H1 (cell line): ENCODE measurements around the gene CEACAM20. TPM values are rescaled to one million over a fixed set of nuclear protein-coding genes. Genes with fewer than 3 reads are reported as not detected.
"Not testable (repeated sequence)": the region's sequence is repeated elsewhere in the genome, so short reads cannot be mapped to it uniquely, and the experiment has no call there.

Source experiments
- CTCF ChIA-PET: fragments of 300-600 bp; sonication (Branson Sonifier 250); formaldehyde crosslinking; loops from one replicate; lab custom pipeline; 2021; ENCODE audit not compliant: partially characterized antibody; lab: Charles Lee
- POLR2A ChIA-PET: fragments of 300-600 bp; sonication (Branson Sonifier 250); formaldehyde crosslinking; loops from one replicate; lab custom pipeline; 2021; ENCODE audit warnings: inconsistent platforms; ENCODE audit not compliant: partially characterized antibody; lab: Charles Lee
- DNase-seq, 2 experiments: peaks; one replicate each; pipeline versions ENCODE4 v3.0.0 to v3.0.0-alpha.2; 2010 to 2022; ENCODE audit warnings: low spot score in 2 of 2, low read depth in 1 of 2, mixed read lengths in 1 of 2
- FAIRE-seq: peaks from 2 replicates; lab custom pipeline; 2011; peaks lifted over from hg19 to GRCh38; lab: Jason Lieb, UNC
- H2AFZ ChIP-seq: 2 replicates; pipeline ENCODE4 v1.8.1; 2012; ENCODE audit warnings: low read length, inconsistent platforms
- H2AK5ac ChIP-seq: 2 replicates; pipeline ENCODE4 v1.6.1; 2013; ENCODE audit warnings: low read depth, low read length
- H2BK120ac ChIP-seq: replicated peaks from 2 replicates; pipeline ENCODE3; 2013; ENCODE audit warnings: low read depth, low read length, inconsistent platforms
- H2BK12ac ChIP-seq: 2 replicates; pipeline ENCODE4 v1.6.1; 2013; ENCODE audit warnings: low read depth, low read length
- H2BK15ac ChIP-seq: 2 replicates; pipeline ENCODE4 v1.6.1; 2013; ENCODE audit warnings: low read length
- H2BK20ac ChIP-seq: 2 replicates; pipeline ENCODE4 v1.6.1; 2013; ENCODE audit warnings: low read length
- H2BK5ac ChIP-seq: 2 replicates; pipeline ENCODE4 v1.6.1; 2013; ENCODE audit warnings: low read depth, low read length
- H3K14ac ChIP-seq: 2 replicates; pipeline ENCODE4 v1.6.1; 2013; ENCODE audit warnings: inconsistent platforms; ENCODE audit not compliant: insufficient read length
- H3K18ac ChIP-seq: 2 replicates; pipeline ENCODE4 v1.6.1; 2013; ENCODE audit warnings: low read length; ENCODE audit errors: extremely low read depth
- H3K23ac ChIP-seq: 2 replicates; pipeline ENCODE4 v1.6.1; 2013; ENCODE audit warnings: inconsistent platforms; ENCODE audit not compliant: insufficient read length
- H3K23me2 ChIP-seq: 2 replicates; pipeline ENCODE4 v1.6.1; 2013; ENCODE audit warnings: low read depth, low read length
- H3K27ac ChIP-seq: 2 replicates; pipeline ENCODE4 v1.6.1; 2011; ENCODE audit warnings: low read depth, low read length, inconsistent platforms
- H3K27me3 ChIP-seq, 4 experiments: replicated peaks in 1 of 4; 1 replicate in 1 of 4; 2 replicates in 3 of 4; pipeline versions ENCODE4 v1.6.1 to v1.8.1; 2011 to 2013; ENCODE audit warnings: low read length in 3 of 4, mild to moderate bottlenecking in 3 of 4, inconsistent platforms in 2 of 4, mixed read lengths in 2 of 4, moderate library complexity in 1 of 4; ENCODE audit not compliant: control insufficient read depth in 3 of 4, insufficient read depth in 3 of 4; ENCODE audit errors: extremely low read depth in 1 of 4
- H3K36me3 ChIP-seq, 4 experiments: 2 replicates each; pipeline versions ENCODE4 v1.6.1 to v1.8.1; 2011 to 2013; ENCODE audit warnings: mild to moderate bottlenecking in 4 of 4, low read length in 3 of 4, moderate library complexity in 2 of 4, control low read depth in 1 of 4, inconsistent platforms in 1 of 4; ENCODE audit not compliant: insufficient read depth in 4 of 4, control insufficient read depth in 2 of 4
- H3K4ac ChIP-seq: replicated peaks from 2 replicates; pipeline ENCODE3; 2013; ENCODE audit warnings: low read length, low read depth, mixed read lengths, inconsistent platforms; ENCODE audit not compliant: insufficient read length
- H3K4me1 ChIP-seq, 4 experiments: replicated peaks in 1 of 4; 1 replicate in 1 of 4; 2 replicates in 3 of 4; pipeline versions ENCODE4 v1.6.1 to v1.8.1; 2011 to 2013; ENCODE audit warnings: low read length in 3 of 4, inconsistent platforms in 2 of 4, mixed read lengths in 1 of 4; ENCODE audit not compliant: insufficient read depth in 4 of 4, control insufficient read depth in 3 of 4
- H3K4me2 ChIP-seq, 2 experiments: 2 replicates each; pipeline versions ENCODE4 v1.6.1 to v1.8.1; 2011 to 2013; ENCODE audit warnings: low read depth in 2 of 2, low read length in 2 of 2, control low read depth in 1 of 2, inconsistent platforms in 1 of 2, mild to moderate bottlenecking in 1 of 2; ENCODE audit not compliant: insufficient read depth in 1 of 2
- H3K4me3 ChIP-seq, 4 experiments: fragments of 200-600, 300-600 bp in 1 of 4; sonication (generic), shearing (Covaris generic), sonication (Bioruptor Twin) in 1 of 4; 2 replicates each; pipeline versions ENCODE4 v1.5.1 to v1.8.1; 2011 to 2016; ENCODE audit warnings: low read length in 4 of 4, low read depth in 3 of 4, control low read depth in 2 of 4, inconsistent platforms in 2 of 4, mild to moderate bottlenecking in 2 of 4, mixed read lengths in 1 of 4, moderate library complexity in 1 of 4; ENCODE audit not compliant: insufficient read depth in 2 of 4; ENCODE audit errors: extremely low read depth in 1 of 4
- H3K56ac ChIP-seq: replicated peaks from 2 replicates; pipeline ENCODE3; 2013; ENCODE audit warnings: low read depth, mild to moderate bottlenecking, mixed read lengths, low read length, inconsistent platforms; ENCODE audit not compliant: insufficient read length
- H3K79me1 ChIP-seq: 2 replicates; pipeline ENCODE4 v1.6.1; 2013; ENCODE audit warnings: low read depth, low read length, control low read depth
- H3K79me2 ChIP-seq, 2 experiments: 2 replicates each; pipeline versions ENCODE4 v1.6.1 to v1.8.1; 2012 to 2013; ENCODE audit warnings: low read length in 2 of 2, mild to moderate bottlenecking in 2 of 2, inconsistent platforms in 1 of 2; ENCODE audit not compliant: insufficient read depth in 2 of 2, control insufficient read depth in 1 of 2
- H3K9ac ChIP-seq, 4 experiments: replicated peaks in 1 of 4; 1 replicate in 1 of 4; 2 replicates in 3 of 4; pipeline versions ENCODE4 v1.6.1 to v1.8.1; 2011 to 2013; ENCODE audit warnings: low read depth in 3 of 4, low read length in 3 of 4, control low read depth in 2 of 4, mild to moderate bottlenecking in 2 of 4, moderate library complexity in 2 of 4, inconsistent platforms in 1 of 4; ENCODE audit errors: extremely low read depth in 1 of 4
- H3K9me3 ChIP-seq, 2 experiments: 2 replicates each; pipeline versions ENCODE4 v1.6.1 to v1.8.1; 2012 to 2013; ENCODE audit warnings: mild to moderate bottlenecking in 2 of 2, moderate library complexity in 2 of 2, control low read depth in 1 of 2, inconsistent platforms in 1 of 2, low read depth in 1 of 2, low read length in 1 of 2, mixed read lengths in 1 of 2; ENCODE audit not compliant: insufficient read depth in 2 of 2
- H4K20me1 ChIP-seq, 2 experiments: replicated peaks in 1 of 2; 2 replicates each; pipeline versions ENCODE3 to v1.8.1; 2011 to 2013; ENCODE audit warnings: inconsistent platforms in 2 of 2, low read length in 2 of 2, mild to moderate bottlenecking in 1 of 2; ENCODE audit not compliant: insufficient read depth in 2 of 2, control insufficient read depth in 1 of 2
- H4K5ac ChIP-seq: 2 replicates; pipeline ENCODE4 v1.6.1; 2013; ENCODE audit warnings: low read length, low read depth, mixed read lengths, inconsistent platforms; ENCODE audit not compliant: insufficient read length
- H4K8ac ChIP-seq: 2 replicates; pipeline ENCODE4 v1.8.0; 2013; ENCODE audit warnings: mild to moderate bottlenecking, moderate library complexity, low read length, inconsistent platforms; ENCODE audit not compliant: insufficient read depth; ENCODE audit errors: extremely low read depth
- H4K91ac ChIP-seq: replicated peaks from 2 replicates; pipeline ENCODE3; 2013; ENCODE audit warnings: low read length, mixed read lengths, inconsistent platforms; ENCODE audit not compliant: insufficient read length
- WGBS, 2 experiments: shearing (Covaris generic) in 1 of 2; methylation state at CpG; one replicate each; pipeline versions ENCODE4 v1.1.6 to v1.1.7; 2013 to 2015; ENCODE audit warnings: low lambda C conversion rate in 2 of 2, mixed read lengths in 2 of 2, inconsistent platforms in 1 of 2, low coverage in 1 of 2, missing lambda C conversion rate in 1 of 2; ENCODE audit not compliant: insufficient replicate concordance in 2 of 2, insufficient coverage in 1 of 2, insufficient read length in 1 of 2; ENCODE audit errors: extremely low coverage in 1 of 2, missing lambda C conversion rate in 1 of 2; 5-methylcytosine and 5-hydroxymethylcytosine counted together
- polyA plus RNA-seq, 7 experiments: library from polyadenylated mRNA; depleted of rRNA in 3 of 7; stranded (reverse) in 5 of 7; unstranded in 2 of 7; fragments of >200 nt in 5 of 7; fragments of 200-250 nt in 2 of 7; gene quantifications; 1 replicate in 5 of 7; 2 replicates in 1 of 7; 4 replicates in 1 of 7; pipeline versions ENCODE4 v1.2.1 to v1.2.3, GENCODE V29; 2011 to 2013; ENCODE audit warnings: missing spikeins in 2 of 7, mixed read lengths in 2 of 7
- total RNA-seq: library from RNA; stranded (reverse); fragmentation: NEBNext Ultra II Directional; extraction: Animal tissue kit (Norgen Biotek cat#: 25700); gene quantifications from 2 replicates; pipeline ENCODE4 v1.2.1, GENCODE V29; 2021

Gene CEACAM20
- total and polyA plus RNA-seq, 2 of the 8 experiments (the other 6 are each of a cell fraction or from before 2014, with no cell fraction given), result not detected

GRCh38 chr19:44563086-44563655, 33.7 kb upstream of the CEACAM20 start:
- H4K20me1 ChIP-seq, POLR2A ChIA-PET, H3K23me2 ChIP-seq, H2BK12ac ChIP-seq, H2BK5ac ChIP-seq, H3K56ac ChIP-seq, H3K14ac ChIP-seq, H3K27ac ChIP-seq, H2AK5ac ChIP-seq, H4K91ac ChIP-seq, H4K5ac ChIP-seq, H3K36me3 ChIP-seq, H3K9ac ChIP-seq, DNase-seq, H3K4ac ChIP-seq, H2BK20ac ChIP-seq, H2BK15ac ChIP-seq, H3K18ac ChIP-seq, H3K9me3 ChIP-seq, FAIRE-seq, H3K4me2 ChIP-seq, H3K79me1 ChIP-seq, H2AFZ ChIP-seq, H3K4me3 ChIP-seq, H3K79me2 ChIP-seq, H3K23ac ChIP-seq, H2BK120ac ChIP-seq, H3K4me1 ChIP-seq, H4K8ac ChIP-seq, H3K27me3 ChIP-seq: not testable (repeated sequence)
- WGBS, 2 experiments, result 93% methylated on average over 13 of the region's 33 CpGs; no CpG with 5 or more reads in 1 of the 2 experiments
- CTCF ChIA-PET, result interaction anchor here (2.1 kb wide), 1 partner anchor 8 kb away, joined by 9 read pairs; no protein-coding TSS in a partner anchor
